A172 (cell line): ENCODE results near the gene POLN. TPM values are rescaled to one million over a fixed set of nuclear protein-coding genes. Genes with fewer than 3 reads are reported as not detected.

ENCODE experiments used
- DNase-seq: peaks from one replicate; pipeline ENCODE4 v3.0.0-alpha.2; 2015; ENCODE audit warnings: low spot score
- total RNA-seq: library from RNA; depleted of rRNA; stranded (reverse); fragments of >200 nt; shearing (Covaris generic); gene quantifications from 2 replicates; pipeline ENCODE4 v1.2.3, GENCODE V29; 2014

POLN gene
- total RNA-seq, 1 experiment from 2014 or later: 0.24 TPM

- DNase-seq: no peak
Measured at GRCh38 chr4:2083116-2083825, 158.7 kb downstream of the POLN start.

GRCh38 chr4:2082627-2083026, 159.3 kb downstream of the POLN start:
- no peak for DNase-seq

- no peak for DNase-seq
Measured at GRCh38 chr4:2082118-2082517, 159.8 kb downstream of the POLN start.

GRCh38 chr4:2081540-2081939, 160.4 kb downstream of the POLN start:
- no peak for DNase-seq

DNA sequence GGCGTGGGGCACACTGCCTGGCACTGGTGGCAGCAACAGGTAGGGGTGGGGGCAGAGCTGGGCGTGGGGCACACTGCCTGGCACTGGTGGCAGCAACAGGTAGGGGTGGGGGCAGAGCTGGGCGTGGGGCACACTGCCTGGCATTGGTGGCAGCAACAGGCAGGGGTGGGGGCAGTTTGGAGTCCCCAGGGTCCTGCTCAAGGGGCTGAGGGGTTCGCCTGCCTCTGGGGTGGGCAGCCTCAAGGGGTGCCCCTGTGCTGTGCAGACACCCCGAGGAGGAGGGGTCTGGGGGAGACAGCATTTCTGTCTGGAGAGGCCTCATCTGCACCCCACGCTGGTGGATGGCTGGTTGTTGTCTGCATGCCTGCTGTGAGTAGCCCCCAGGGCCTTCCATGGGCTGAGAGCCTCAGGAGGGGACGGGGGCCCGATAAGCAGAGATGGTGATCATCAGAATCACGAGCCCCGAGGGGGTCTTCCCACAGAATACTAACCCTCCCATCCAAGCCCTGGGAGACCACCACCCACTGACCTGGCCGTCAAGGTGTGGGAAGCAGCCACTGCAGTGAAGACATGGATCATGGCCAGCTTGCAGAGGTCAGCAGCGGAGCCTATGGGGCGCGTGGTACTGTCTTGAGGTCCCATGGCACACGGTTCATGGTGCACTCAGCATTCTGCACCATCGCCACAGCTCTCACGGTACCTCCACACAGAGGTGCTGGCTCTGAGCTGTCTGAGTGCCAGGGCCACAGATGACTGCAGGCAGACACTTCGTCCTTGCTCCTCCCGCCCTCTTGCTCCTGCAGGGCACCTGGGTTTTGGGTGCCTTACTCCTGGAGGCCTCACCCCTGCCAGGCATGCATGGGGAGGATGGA, 161.3 kb downstream of the POLN start:
- no peak for DNase-seq

DNA sequence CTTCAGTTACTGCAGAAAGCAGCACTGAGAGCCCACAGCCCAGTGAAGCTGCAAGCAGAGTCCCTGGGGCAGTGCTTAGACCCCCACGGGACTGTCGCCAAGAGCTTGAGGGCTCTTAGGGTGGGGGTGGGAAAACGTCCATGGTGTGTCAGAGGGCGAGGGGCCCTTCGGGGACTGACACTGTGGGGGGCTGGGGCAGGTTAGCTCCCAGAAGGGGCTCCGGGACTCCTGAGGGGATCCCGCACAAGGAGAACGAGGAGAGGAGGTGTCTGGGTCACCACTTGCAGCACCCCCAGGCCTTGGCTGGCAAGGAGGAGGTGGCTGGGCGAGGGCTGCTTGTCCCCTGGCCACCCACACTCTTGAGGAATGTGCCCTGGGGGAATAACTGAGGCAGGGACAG, 162.0 kb downstream of the POLN start:
- DNase-seq: no peak

GRCh38 chr4:2079006-2079405, 162.9 kb downstream of the POLN start:
- DNase-seq: no peak

GRCh38 chr4:2078584-2078983, 163.3 kb downstream of the POLN start:
- no peak for DNase-seq

GRCh38 chr4:2077537-2078460, 164.1 kb downstream of the POLN start:
- no peak for DNase-seq

- DNase-seq: no peak
Measured at GRCh38 chr4:2076908-2077536, 164.9 kb downstream of the POLN start.

DNA sequence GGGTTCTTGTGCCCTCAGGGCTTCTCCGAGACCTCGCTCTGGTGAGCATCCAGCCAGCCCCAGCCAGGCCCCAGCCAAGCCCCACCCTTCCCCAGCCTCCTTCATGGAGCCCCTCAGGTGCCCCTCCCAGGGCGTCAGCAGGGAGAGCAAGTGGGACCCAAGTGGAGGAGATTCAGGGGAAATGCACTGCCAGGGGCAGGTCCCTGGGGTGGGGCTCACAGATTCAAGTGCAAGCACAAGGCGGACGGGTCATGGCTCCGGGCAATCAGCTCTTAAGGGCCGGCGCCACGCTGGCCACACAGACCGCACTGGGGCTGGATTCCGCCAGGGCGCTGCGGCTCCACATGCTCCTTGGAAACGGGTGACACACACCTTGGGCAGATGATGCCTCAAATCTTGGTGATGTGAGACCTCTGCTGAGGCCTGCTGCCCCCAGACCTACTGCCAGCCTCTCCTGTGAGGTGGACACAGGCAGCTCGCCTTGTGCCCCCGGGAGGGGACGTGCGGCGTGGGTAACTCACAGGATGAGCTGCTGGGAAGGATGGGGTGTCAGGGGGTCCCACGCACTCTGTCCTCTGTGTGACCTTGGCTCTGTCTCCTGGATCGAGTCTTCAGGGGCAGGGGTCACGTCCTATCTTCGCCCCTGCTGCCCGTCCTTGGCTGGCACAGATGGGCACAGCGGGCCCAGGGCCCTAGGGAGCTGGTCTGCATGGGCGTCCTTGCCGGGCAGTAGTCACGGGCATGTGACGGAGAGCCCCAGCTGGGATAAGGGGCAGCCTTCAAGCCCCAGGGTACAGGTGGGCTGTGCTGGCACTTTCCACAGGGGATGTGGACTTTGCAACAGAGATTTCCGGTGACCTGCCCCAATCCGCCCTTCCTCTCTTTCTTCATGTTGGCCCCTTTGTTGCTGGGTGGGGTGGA, 165.7 kb downstream of the POLN start:
- DNase-seq: no peak

GRCh38 chr4:2075171-2075986, 166.5 kb downstream of the POLN start:
- no peak for DNase-seq

DNA sequence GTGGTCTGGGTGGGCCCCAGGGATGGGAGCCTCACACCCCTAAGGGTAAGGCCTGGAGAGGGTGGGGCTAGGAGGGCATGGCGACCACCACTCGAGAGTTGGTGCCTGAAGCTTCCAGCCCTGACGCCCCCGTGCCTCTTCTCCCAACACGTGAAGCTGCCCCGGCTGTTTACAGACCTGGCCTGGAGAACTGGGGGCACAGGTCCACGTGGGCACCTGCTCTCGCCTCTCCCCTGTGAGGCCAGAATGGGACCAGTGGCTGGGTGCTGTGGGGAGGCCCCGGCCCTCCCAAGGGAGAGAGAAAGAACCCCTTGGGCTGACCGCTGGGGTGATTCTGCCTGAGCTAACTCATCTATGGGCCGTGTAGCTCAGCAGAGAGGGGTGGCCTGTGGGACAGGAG, 167.3 kb downstream of the POLN start:
- DNase-seq: no peak

- no peak for DNase-seq
Measured at GRCh38 chr4:2073808-2074481, 168.0 kb downstream of the POLN start.

DNA sequence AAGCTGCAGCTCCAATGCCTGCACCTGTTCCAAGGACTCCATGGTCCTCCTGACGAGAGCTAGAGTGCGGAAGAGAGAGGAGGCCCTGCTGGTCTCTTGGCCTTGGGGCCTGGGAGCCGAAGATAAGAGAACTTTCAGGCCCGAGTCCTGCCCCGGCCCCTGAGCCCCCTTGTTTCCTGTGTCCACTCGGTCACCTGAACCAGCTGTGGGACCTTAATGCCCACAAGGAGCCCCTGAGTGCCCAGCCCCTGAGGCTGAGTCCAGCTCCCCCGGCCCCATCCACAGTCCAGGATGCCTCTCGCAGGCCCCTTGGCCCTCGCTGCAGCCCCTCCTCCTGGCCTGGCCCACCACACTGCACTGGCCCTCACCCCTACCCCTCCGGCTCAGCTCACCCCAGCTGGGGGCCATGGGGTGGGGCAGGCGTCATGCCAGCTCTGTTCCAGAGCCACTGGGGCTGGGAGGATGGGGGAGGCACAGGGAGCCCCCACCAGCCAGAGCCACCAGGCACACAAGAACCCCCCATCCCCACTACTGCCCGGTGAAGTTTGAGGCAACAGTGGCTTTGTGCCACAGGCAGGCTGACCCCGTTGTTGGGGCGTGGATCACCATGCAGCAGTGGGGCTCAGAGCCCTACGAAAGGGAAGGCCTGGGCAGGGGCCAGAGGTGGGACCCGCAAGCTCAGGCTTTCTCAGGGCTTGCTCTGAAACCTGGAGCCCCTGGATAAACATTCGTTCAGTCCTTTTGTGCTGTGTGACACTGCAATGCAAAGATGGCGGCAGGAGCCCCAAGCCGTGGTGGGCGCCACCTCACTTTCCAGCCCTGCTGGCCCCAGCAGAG, 168.7 kb downstream of the POLN start:
- no peak for DNase-seq

DNA sequence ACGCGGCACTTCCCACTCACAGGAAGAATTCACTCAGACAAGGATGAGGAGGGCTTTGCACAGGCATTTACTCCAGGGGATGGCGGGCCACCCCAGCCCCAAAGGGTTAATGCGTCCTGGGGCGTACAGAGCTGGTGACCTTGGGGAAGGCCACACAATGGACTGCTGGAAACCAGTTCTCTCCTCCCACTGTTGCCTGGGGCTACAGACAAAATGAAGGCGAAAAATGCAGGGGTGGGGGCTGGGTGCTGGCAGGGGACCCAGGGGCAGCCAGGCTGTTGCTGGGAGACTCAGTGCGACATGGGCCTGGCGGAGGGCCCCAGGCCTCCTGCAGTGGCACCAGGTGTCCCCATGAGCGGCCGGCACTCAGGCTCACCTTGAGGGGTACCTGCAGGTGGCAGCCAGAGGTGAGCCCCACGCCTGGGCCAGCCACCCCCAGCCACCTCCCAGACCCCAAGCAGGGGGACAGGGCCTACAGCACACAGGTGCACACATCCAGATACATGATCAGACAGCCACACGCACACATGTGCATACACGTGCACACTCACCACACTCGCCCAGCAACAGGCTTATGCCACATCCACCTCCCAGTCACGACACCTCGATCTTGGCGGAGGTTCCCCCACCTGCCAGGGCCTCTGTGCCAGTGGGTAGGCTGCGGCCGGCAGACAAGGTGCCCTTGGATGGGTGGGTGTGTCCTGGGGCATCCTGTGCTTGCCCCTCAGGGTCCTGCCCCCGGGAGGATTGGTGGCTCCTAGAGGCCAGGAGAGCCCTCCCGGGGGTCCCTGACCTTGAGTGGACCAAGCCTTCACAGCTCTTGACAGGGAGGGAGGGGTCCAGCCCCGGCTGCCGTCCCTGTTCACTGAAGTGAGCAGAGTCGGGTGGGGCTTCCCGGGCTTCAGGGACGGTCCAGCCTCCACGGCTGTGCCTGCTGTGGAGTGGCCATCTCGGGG, 169.7 kb downstream of the POLN start:
- DNase-seq: no peak
